Measurements from ENCODE around the gene PRPSAP1. TPM values are rescaled to one million over a fixed set of nuclear protein-coding genes. Genes with fewer than 3 reads are reported as not detected.
A peak's percentile ranks its signal among the peaks of the same experiment; 100 is the strongest.

PRPSAP1 gene
- total and polyA plus RNA-seq, 2 experiments from 2014 or later, result 59.5 to 80.4 TPM

- Histone ChIP-seq H3K9me3 (ENCODE audit: low read depth) (no peaks in the 10 kb centered on the region), H3K27ac (no peak overlapping the region), H3K36me3 (no peaks in the 10 kb centered on the region), H3K4me3 (no peak overlapping the region), H3K4me1 (ENCODE audit: low read depth) (no peaks in the 10 kb centered on the region), H3K27me3 (no peaks in the 10 kb centered on the region)
- TF ChIP-seq CTCF (IDR thresholded peaks at IDR 0.05; ENCODE audit: low read depth, low read length), result no peak
- DNase-seq (ENCODE audit: low read depth in 1 of 2, low spot score in 1 of 2), result no peak
These were observed 56.8 kb downstream of the PRPSAP1 start for GRCh38 chr17:76296889-76297288.

GRCh38 chr17:76296186-76296585 lies 57.5 kb downstream of the PRPSAP1 start:
- Histone ChIP-seq H3K27me3 (no peaks in the 10 kb centered on the region), H3K4me3 (no peak overlapping the region), H3K36me3 (no peaks in the 10 kb centered on the region), H3K27ac (no peak overlapping the region), H3K4me1 (ENCODE audit: low read depth) (no peaks in the 10 kb centered on the region), H3K9me3 (ENCODE audit: low read depth) (no peaks in the 10 kb centered on the region)
- DNase-seq (ENCODE audit: low read depth in 1 of 2, low spot score in 1 of 2), result peak in 1 of 2 donors; percentile 15
- no peak for TF ChIP-seq CTCF (IDR thresholded peaks at IDR 0.05; ENCODE audit: low read depth, low read length)

- TF ChIP-seq CTCF (IDR thresholded peaks at IDR 0.05; ENCODE audit: low read depth, low read length), result no peak
- no peaks in the 10 kb centered on the region for H3K27me3 ChIP-seq
- no peak overlapping the region for H3K27ac ChIP-seq
- H3K4me1 ChIP-seq (ENCODE audit: low read depth), result no peaks in the 10 kb centered on the region
- DNase-seq (ENCODE audit: low read depth in 1 of 2, low spot score in 1 of 2), result no peak
- no peaks in the 10 kb centered on the region for H3K9me3 ChIP-seq (ENCODE audit: low read depth)
- H3K36me3 ChIP-seq, result no peaks in the 10 kb centered on the region
- H3K4me3 ChIP-seq, result no peak overlapping the region
These were observed 60.6 kb downstream of the PRPSAP1 start for GRCh38 chr17:76293106-76293505.

GRCh38 chr17:76292567-76292966 lies 61.1 kb downstream of the PRPSAP1 start:
- TF ChIP-seq CTCF (IDR thresholded peaks at IDR 0.05; ENCODE audit: low read depth, low read length), result no peak
- Histone ChIP-seq H3K9me3 (ENCODE audit: low read depth) (no peaks in the 10 kb centered on the region), H3K4me3 (no peak overlapping the region), H3K36me3 (no peaks in the 10 kb centered on the region), H3K4me1 (ENCODE audit: low read depth) (no peaks in the 10 kb centered on the region), H3K27me3 (no peaks in the 10 kb centered on the region), H3K27ac (no peak overlapping the region)
- DNase-seq (ENCODE audit: low read depth in 1 of 2, low spot score in 1 of 2), result no peak

- no peak for DNase-seq (ENCODE audit: low read depth in 1 of 2, low spot score in 1 of 2)
- no peak for TF ChIP-seq CTCF (IDR thresholded peaks at IDR 0.05; ENCODE audit: low read depth, low read length)
- Histone ChIP-seq H3K27ac (no peak overlapping the region), H3K4me1 (ENCODE audit: low read depth) (no peaks in the 10 kb centered on the region), H3K27me3 (no peaks in the 10 kb centered on the region), H3K4me3 (no peak overlapping the region), H3K36me3 (no peaks in the 10 kb centered on the region), H3K9me3 (ENCODE audit: low read depth) (no peaks in the 10 kb centered on the region)
These were observed 71.9 kb downstream of the PRPSAP1 start for GRCh38 chr17:76281573-76282371.
